Activated T-cell treated with anti-CD3 and anti-CD28 coated beads, Interleukin-2, amount 50 U/mL, for 72 hours (primary cell): ENCODE results near the gene INSC. TPM values are rescaled to one million over a fixed set of nuclear protein-coding genes. Genes with fewer than 3 reads are reported as not detected.

ENCODE experiments used
- ATAC-seq, 2 donors: fragments of 150-1000 bp; cut with Tn5 transposase; replicated peaks in 1 of 2; 2 replicates each; pipeline ENCODE4 v1.10.0; 2021; ENCODE audit warnings: moderate library complexity in 2 of 2, mild to moderate bottlenecking in 1 of 2
- DNase-seq, 2 donors: peaks; one replicate each; pipeline ENCODE4 v3.0.0; 2021 to 2022; ENCODE audit warnings: mixed read lengths in 1 of 2
- H3K27ac Mint-ChIP-seq: one replicate; pipeline ENCODE4 v1.8.0; 2022; ENCODE audit warnings: mild to moderate bottlenecking, moderate library complexity, mixed read lengths
- H3K27me3 Mint-ChIP-seq: one replicate; pipeline ENCODE4 v1.8.0; 2022; ENCODE audit warnings: low read depth, mixed read lengths
- H3K36me3 Mint-ChIP-seq, 2 donors: one replicate each; pipeline ENCODE4 v1.8.0; 2022; ENCODE audit warnings: mixed read lengths in 2 of 2, mild to moderate bottlenecking in 1 of 2; ENCODE audit not compliant: insufficient read depth in 2 of 2
- H3K4me1 Mint-ChIP-seq: one replicate; pipeline ENCODE4 v1.8.0; 2022; ENCODE audit warnings: low read depth, mixed read lengths
- H3K4me3 Mint-ChIP-seq, 2 donors: one replicate each; pipeline ENCODE4 v1.8.0; 2022; ENCODE audit warnings: mild to moderate bottlenecking in 2 of 2, mixed read lengths in 2 of 2, moderate library complexity in 2 of 2
- H3K9me3 Mint-ChIP-seq, 2 donors: one replicate each; pipeline ENCODE4 v1.8.0; 2022; ENCODE audit warnings: mixed read lengths in 2 of 2
- total RNA-seq, 2 donors: library from RNA; stranded (reverse); gene quantifications; one replicate each; pipeline ENCODE4 v1.2.3, GENCODE V29; 2022

The INSC gene
- total RNA-seq, 2 donors from 2014 or later: 0.96 to 3.1 TPM

DNA sequence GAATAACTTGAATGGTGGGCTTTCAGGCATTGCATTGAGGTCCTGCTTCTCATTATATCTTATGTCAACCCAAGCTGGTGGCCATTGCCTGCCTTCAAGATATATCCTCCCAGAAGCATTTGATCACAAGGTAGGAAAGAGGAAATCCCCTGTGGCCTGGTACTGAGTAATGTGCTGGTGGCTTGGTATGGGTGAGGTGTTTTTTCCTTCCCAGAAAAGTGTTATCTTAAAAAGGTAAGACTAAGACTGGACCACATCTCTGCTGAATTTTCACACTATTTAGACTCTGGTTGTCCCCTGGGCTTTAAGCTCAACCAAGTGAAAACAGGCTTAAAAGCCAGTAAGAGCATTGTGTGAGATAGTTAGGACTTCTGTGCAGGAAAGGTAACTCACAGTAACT lies 3.7 kb downstream of the INSC start:
- H3K36me3 Mint-ChIP-seq: no peaks in the 10 kb centered on the region
- no peak overlapping the region for H3K4me3 Mint-ChIP-seq
- ATAC-seq: peak; percentile 91 to 92
- H3K27ac Mint-ChIP-seq: no peak overlapping the region
- peaks cover 27% of the 10 kb centered on the region for H3K4me1 Mint-ChIP-seq
- peak; percentile 28 to 42 for DNase-seq
- no peaks in the 10 kb centered on the region for H3K9me3 Mint-ChIP-seq
- H3K27me3 Mint-ChIP-seq: peaks cover 55% of the 10 kb centered on the region

DNA sequence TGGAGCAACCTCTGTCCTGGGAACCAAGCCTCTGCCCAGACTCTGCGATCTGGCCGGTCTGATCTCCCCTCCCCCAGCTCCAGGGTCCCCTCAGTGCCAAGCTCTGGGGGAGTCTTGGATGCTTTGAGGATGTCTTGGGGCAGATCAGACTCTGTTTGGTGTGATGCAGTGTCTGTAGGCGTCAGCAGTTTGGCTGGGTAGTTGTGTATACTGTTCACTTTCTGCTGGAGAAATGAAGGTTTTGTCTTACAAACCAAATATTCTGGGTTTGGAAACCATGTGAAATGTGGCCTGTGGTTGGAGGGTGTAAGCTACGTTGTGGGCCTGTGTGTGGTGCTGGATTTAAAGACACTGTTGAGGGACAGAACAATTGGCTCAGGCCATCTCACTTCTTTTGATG lies 4.6 kb downstream of the INSC start:
- Mint-ChIP-seq H3K9me3 (no peaks in the 10 kb centered on the region), H3K27me3 (peaks cover 46% of the 10 kb centered on the region), H3K4me3 (no peak overlapping the region), H3K36me3 (no peaks in the 10 kb centered on the region), H3K27ac (no peak overlapping the region), H3K4me1 (peaks cover 21% of the 10 kb centered on the region)
- no peak for DNase-seq
- peak in 1 of 2 donors; percentile 15 for ATAC-seq

- no peak for ATAC-seq
- DNase-seq: no peak
- no peaks in the 10 kb centered on the region for H3K9me3 Mint-ChIP-seq
- peaks cover 21% of the 10 kb centered on the region for H3K4me1 Mint-ChIP-seq
- H3K27me3 Mint-ChIP-seq: peaks cover 46% of the 10 kb centered on the region
- H3K27ac Mint-ChIP-seq: no peak overlapping the region
- H3K36me3 Mint-ChIP-seq: no peaks in the 10 kb centered on the region
- H3K4me3 Mint-ChIP-seq: no peak overlapping the region
Observed at GRCh38 chr11:15119826-15120225, 5.1 kb downstream of the INSC start.

DNA sequence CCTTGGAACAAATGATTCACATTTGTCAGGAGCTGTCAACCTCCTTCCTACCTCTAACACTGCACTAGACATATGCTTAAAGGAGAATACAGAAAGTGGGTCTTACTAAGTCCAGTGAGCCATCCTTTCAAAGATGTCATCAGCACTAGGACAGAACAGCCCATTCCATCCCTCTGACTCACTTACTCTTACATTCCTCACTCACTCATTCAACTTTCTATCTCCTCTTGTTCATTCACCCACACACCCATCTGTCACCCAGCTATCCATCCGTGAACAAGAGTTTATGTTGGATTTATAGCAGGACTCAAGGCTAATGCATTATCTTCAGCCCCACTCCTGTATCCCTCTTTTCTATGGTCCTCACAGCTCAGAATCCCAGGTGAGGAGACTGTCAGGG lies 9.1 kb downstream of the INSC start:
- ATAC-seq: no peak
- H3K9me3 Mint-ChIP-seq: no peaks in the 10 kb centered on the region
- H3K27ac Mint-ChIP-seq: no peak overlapping the region
- H3K4me3 Mint-ChIP-seq: no peak overlapping the region
- no peak for DNase-seq
- peaks cover 9% of the 10 kb centered on the region for H3K4me1 Mint-ChIP-seq
- H3K36me3 Mint-ChIP-seq: no peaks in the 10 kb centered on the region
- peaks cover 19% of the 10 kb centered on the region for H3K27me3 Mint-ChIP-seq

DNA sequence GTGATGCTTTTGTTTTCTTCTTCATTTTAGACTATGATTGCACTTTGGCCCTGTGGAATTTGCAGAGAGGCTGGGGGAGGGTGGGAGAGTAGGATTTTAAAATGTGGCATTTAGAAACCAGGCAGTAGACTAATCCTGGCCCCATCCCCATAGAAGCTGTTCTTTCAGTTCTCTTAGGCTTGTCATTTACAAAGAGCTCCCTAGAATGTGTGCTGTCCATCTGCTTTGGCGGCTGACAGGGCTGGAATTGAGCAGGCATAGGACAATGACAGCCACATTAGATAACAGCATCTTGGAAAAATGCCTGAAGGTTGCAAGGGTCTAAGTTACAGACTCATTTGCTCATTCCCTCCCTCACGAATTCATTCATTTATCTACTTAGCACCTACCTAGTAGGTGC lies 9.8 kb downstream of the INSC start:
- no peaks in the 10 kb centered on the region for H3K9me3 Mint-ChIP-seq
- no peak for ATAC-seq
- peaks cover 2% of the 10 kb centered on the region for H3K4me1 Mint-ChIP-seq
- no peak overlapping the region for H3K27ac Mint-ChIP-seq
- no peak overlapping the region for H3K4me3 Mint-ChIP-seq
- no peaks in the 10 kb centered on the region for H3K36me3 Mint-ChIP-seq
- DNase-seq: no peak
- H3K27me3 Mint-ChIP-seq: peaks cover 19% of the 10 kb centered on the region

DNA sequence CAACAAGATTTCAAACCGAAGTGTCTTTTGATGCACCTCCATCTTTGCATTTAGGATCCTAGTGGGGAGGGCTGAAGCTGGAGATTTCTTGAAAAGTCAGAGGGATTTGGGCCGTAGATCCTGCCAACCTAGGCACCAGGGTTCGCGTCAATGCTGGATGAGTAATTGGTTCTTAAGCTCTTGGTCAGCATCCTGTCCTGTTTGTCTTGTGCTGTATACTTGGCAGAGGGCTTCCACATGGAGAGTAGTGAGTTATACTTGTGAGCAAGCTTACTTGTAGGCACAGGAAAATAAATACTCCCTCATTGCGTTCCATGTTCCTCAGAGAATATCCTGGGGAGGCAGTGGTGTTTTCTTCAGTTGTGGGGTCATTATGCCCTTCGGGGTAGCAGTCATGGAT lies 12.6 kb downstream of the INSC start:
- Mint-ChIP-seq H3K27ac (no peak overlapping the region), H3K27me3 (peaks cover 17% of the 10 kb centered on the region), H3K4me3 (no peak overlapping the region), H3K36me3 (no peaks in the 10 kb centered on the region), H3K4me1 (no peaks in the 10 kb centered on the region), H3K9me3 (no peaks in the 10 kb centered on the region)
- DNase-seq: no peak
- ATAC-seq: no peak

GRCh38 chr11:15128621-15129020 lies 13.9 kb downstream of the INSC start:
- Mint-ChIP-seq H3K27me3 (peaks cover 21% of the 10 kb centered on the region), H3K4me3 (no peak overlapping the region), H3K9me3 (peaks cover 0 to 2% of the 10 kb centered on the region in 2 donors), H3K36me3 (no peaks in the 10 kb centered on the region), H3K27ac (no peak overlapping the region), H3K4me1 (no peaks in the 10 kb centered on the region)
- ATAC-seq: no peak
- DNase-seq: no peak

DNA sequence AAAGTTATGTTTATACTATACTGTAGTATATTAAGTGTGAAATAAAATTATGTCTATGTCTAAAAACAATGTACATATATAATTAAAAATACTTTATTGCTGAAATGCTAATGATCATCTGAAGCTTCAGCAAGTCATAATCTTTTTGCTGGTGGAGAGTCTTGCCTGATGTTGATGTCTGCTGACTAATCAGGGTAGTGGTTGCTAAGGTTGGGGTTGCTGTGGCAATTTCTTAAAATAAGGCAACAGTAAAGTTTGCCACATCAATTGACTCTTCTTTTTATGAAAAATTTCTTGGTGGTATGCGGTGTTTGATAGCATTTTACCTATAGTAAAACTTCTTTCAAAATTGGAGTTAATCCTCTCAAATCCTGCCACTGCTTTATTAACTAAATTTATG lies 21.4 kb downstream of the INSC start:
- no peak for DNase-seq
- Mint-ChIP-seq H3K36me3 (no peaks in the 10 kb centered on the region), H3K4me3 (no peak overlapping the region), H3K4me1 (no peaks in the 10 kb centered on the region), H3K27me3 (peaks cover 14% of the 10 kb centered on the region), H3K9me3 (peaks cover 0 to 2% of the 10 kb centered on the region in 2 donors), H3K27ac (no peak overlapping the region)
- ATAC-seq: peak in 1 of 2 donors; percentile 47

DNA sequence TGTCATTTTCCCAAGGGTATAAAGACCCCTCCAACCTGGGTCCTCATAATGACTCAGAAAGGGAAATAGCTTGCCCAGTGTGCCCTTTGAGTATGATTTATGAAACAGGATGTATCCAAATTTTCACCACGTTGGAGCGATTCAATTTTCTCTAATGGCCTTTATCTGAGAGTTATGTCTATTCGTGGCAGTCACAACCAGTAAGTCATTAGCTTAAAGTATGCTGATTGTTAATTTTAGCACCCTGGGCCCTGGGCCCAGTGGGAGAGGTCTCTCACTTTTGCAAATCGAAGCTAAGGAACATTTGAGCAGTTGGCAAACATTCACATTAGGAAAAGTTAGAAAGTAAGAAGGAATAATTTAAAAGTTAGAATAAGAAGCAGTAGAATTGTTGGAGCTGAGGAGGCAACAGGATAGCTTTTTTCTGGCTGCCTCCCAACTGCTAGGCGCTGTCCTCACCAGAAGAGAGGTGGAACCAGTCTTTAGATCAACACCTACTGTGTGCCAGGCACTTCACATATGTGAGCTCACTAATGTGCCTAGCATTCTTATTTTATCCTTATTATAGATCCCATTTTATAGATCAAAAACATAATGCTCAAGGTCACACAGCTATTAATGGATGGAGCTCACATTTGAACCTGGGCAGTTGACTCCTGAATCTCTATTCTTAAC lies 24.5 kb downstream of the INSC start:
- no peaks in the 10 kb centered on the region for H3K27me3 Mint-ChIP-seq
- ATAC-seq (no peak), DNase-seq (no peak)
- no peak overlapping the region for H3K27ac Mint-ChIP-seq
- no peaks in the 10 kb centered on the region for H3K9me3 Mint-ChIP-seq
- H3K36me3 Mint-ChIP-seq: no peaks in the 10 kb centered on the region
- no peaks in the 10 kb centered on the region for H3K4me1 Mint-ChIP-seq
- no peak overlapping the region for H3K4me3 Mint-ChIP-seq

DNA sequence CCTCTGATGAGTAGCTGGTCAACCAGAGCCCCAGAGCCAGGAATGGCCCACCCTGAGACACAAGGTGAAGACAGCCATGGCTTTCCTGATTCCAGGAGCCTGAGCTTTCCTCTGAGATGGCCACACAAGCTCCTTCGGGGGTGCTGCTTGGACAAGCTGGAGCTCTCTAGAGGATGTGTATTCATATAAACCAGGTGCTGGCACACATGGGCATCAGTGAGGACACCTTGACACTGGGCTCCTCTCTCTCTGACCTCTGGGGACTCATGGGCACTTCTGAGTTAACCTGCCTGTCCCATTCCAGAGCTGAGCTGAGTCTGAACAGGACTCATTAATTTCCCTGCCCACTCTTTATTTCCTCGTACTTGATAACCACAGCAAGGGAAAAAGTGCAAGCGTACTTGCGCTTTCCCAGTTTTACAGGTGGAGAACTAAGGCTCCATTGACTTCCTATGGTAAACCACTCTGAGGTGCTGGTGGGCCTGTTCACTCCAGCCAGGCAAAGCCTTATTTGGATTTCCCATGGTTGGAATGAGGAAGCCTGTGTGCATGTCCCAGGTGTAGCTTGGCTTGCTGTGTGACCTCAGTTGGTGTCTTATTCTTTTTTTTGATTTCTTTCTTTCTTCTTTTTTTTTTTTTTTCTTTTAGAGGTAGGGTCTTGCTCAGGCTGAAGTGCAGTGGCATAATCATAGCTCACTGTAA lies 25.4 kb downstream of the INSC start:
- ATAC-seq (no peak), DNase-seq (no peak)
- Mint-ChIP-seq H3K4me1 (no peaks in the 10 kb centered on the region), H3K27me3 (no peaks in the 10 kb centered on the region), H3K4me3 (no peak overlapping the region), H3K36me3 (no peaks in the 10 kb centered on the region), H3K9me3 (no peaks in the 10 kb centered on the region), H3K27ac (no peak overlapping the region)

GRCh38 chr11:15141381-15141780 lies 26.7 kb downstream of the INSC start:
- H3K4me3 Mint-ChIP-seq: no peak overlapping the region
- no peak for DNase-seq
- no peak overlapping the region for H3K27ac Mint-ChIP-seq
- ATAC-seq: no peak
- H3K4me1 Mint-ChIP-seq: no peaks in the 10 kb centered on the region
- H3K27me3 Mint-ChIP-seq: no peaks in the 10 kb centered on the region
- no peaks in the 10 kb centered on the region for H3K9me3 Mint-ChIP-seq
- H3K36me3 Mint-ChIP-seq: no peaks in the 10 kb centered on the region

DNA sequence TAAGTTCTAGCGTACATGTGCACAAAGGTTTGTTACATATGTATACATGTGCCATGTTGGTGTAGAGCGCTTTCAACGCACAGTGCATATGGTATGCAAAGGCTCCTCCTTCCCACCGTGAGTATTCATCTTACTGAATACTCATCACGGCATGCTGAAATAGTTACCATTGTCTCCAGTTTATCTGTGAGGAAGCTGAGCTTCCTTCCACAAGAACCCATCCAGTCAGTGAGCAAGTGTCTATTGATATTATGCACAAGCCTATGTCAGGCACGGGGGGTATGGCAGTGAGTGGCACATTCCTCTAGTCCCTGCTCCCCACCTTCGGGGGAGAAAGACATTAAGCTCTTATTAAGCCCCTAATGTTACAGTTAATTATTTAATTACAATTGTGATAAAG lies 28.1 kb downstream of the INSC start:
- Mint-ChIP-seq H3K4me3 (no peak overlapping the region), H3K27ac (no peak overlapping the region)

DNA sequence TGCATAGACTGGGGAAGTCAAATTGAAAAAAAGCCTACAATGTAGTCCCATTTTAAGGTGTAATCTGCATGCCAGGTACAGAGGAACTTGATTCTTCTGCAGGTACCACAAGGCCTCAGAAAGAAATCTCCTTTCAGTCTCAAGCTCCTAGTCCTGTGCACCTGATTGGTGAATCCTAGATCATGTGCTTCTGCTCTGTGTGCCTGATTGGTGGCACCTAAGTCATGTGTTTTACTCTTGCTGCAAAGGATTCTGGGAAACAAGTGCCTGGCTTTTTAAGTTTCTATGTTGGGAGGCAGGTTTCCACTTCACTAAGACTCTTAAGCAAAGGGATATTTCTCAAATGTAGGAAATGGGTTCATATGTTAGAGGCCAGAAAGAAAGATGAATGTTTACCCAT lies 29.1 kb downstream of the INSC start:
- Mint-ChIP-seq H3K9me3 (no peaks in the 10 kb centered on the region), H3K36me3 (no peaks in the 10 kb centered on the region), H3K4me3 (no peak overlapping the region), H3K27me3 (peaks cover 10% of the 10 kb centered on the region), H3K27ac (no peak overlapping the region), H3K4me1 (no peaks in the 10 kb centered on the region)
- DNase-seq (no peak), ATAC-seq (no peak)

More for the DNA sequence above, 28.1 kb downstream of the INSC start:
- Mint-ChIP-seq H3K4me1 (no peaks in the 10 kb centered on the region), H3K9me3 (no peaks in the 10 kb centered on the region), H3K36me3 (no peaks in the 10 kb centered on the region), H3K27me3 (peaks cover 9% of the 10 kb centered on the region)
- no peak for DNase-seq
- ATAC-seq: no peak

DNA sequence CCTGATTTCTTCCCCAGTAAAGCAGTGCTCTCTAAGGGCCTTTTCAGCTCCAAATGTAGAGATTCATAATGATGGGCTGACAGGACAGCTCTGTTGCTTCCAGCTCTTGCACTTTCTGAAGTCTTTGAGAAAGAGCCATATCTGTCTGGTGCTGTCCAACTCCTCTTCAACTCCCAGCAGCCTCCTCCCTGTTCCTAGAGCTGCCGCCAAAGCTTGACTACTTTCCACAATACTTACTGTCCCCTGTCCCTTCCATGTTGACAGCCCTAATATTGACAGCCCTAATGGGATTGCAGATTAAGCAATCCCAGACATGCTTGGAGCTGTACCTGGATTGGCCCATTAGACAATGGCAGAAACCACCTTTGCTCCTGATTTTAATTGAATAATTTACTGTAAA lies 29.6 kb downstream of the INSC start:
- H3K4me1 Mint-ChIP-seq: no peaks in the 10 kb centered on the region
- peaks cover 10% of the 10 kb centered on the region for H3K27me3 Mint-ChIP-seq
- DNase-seq: no peak
- no peak overlapping the region for H3K27ac Mint-ChIP-seq
- ATAC-seq: no peak
- no peak overlapping the region for H3K4me3 Mint-ChIP-seq
- no peaks in the 10 kb centered on the region for H3K9me3 Mint-ChIP-seq
- H3K36me3 Mint-ChIP-seq: no peaks in the 10 kb centered on the region
